ENCODE results near the gene SLC29A2.

GRCh38 chr11:66328031-66328301 is 43.6 kb downstream of the SLC29A2 start:
- no peak for TF ChIP-seq CTCF (IDR thresholded peaks at IDR 0.05; ENCODE audit: low read length)
- TF ChIP-seq EZH2 (optimal IDR thresholded peaks at IDR 0.05; ENCODE audit: low read depth, low read length), result no peak
